Stimulated activated CD4-positive, alpha-beta T cell treated with anti-CD3 and anti-CD28 coated beads, Interleukin-12 subunit alpha, Interleukin-12 subunit beta, amount 100 ng/mL, for 48 hours (primary cell): ENCODE results near the gene CTNNBIP1.
"Not testable (repeated sequence)": the region's sequence is repeated elsewhere in the genome, so short reads cannot be mapped to it uniquely, and the experiment has no call there.

Experiments used
- DNase-seq, 3 donors: peaks; one replicate each; pipeline ENCODE4 v3.0.0-alpha.2; 2020; ENCODE audit warnings: low read depth in 2 of 3, low spot score in 1 of 3

Gene CTNNBIP1

GRCh38 chr1:9910076-9910422 lies at the start of gene CTNNBIP1:
TSS of gene CTNNBIP1 (minus strand) at chr1:9910269. CDS start at chr1:9872064, 38,205 bp downstream.
- no peak for DNase-seq

DNA sequence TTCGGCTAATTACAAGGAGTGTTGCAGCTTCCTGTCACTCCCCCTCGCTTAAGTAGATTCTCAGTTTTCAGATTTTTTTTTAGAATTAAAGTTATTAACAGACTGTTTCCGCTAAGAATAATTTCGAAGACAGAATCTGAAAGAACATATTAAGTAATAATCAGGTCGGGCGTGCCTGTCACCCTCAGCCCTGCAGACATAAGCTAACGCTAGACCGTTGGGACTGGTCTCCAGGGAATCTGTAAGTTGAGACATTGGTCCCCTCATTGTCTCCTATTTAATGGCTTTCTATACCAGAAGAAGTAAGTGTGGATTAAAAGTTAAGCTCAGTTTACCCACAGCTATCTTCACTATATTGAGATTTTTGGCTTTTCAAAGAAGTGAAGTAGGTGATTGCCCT lies 47.7 kb upstream of the CTNNBIP1 start:
- DNase-seq = no peak

- DNase-seq = no peak
Measured at GRCh38 chr1:9946315-9946714, 36.2 kb upstream of the CTNNBIP1 start.

- peak; percentile 86 to 92 (median 89) for DNase-seq
Measured at GRCh38 chr1:9942939-9943788, 33.1 kb upstream of the CTNNBIP1 start, which contains the start of the genes LZIC and NMNAT1. TSS of gene LZIC (minus strand) at chr1:9943391. CDS start at chr1:9936619, 6,772 bp downstream. TSS of gene NMNAT1 (plus strand) at chr1:9943475. CDS start at chr1:9972074, 28,599 bp downstream.

DNA sequence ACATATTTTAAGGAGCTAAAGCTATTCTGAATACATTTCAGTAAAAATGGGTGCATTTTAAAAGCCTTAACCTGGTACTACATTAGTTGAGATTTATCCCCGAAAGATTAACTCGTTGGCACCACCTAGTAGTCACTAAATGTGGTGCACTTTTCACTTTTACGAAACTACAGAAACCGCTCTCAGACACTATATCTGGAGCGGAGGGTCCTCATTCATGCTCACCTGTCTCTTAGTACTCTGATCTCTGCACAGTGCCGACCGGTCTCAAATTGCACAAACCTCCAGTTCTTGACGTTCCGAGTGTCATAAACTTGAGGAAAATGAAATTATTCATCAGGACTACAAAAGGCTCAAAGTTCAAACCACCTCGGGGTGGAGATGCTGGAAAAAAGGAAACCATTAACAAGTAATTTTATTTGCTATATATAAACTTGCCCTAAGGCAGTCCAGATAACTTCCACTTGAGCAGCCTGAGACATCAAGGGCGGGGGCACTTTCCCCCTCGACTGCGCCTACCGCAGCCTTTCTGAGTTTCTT lies 32.4 kb upstream of the CTNNBIP1 start:
- no peak for DNase-seq

- DNase-seq = no peak
Measured at GRCh38 chr1:9929431-9930385, 19.6 kb upstream of the CTNNBIP1 start.

DNA sequence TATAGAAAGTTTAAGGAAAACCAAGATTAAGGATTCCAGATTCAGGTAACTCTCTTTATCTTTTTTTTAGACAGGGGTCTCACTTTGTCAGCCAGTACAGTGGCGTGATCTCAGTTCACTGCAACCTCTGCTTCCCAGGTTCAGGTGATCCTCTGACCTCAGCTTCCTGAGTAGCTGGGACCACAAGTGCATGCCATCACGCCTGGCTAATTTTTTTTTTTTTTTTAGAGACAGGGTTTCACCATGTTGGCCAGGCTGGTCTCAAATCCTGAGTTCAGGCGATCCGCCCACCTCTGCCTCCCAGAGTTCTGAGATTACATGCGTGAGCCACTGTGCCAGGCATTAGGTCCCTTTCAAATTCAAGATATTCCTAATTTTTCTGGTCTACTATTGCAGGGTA lies 17.2 kb upstream of the CTNNBIP1 start:
- DNase-seq = no peak

DNA sequence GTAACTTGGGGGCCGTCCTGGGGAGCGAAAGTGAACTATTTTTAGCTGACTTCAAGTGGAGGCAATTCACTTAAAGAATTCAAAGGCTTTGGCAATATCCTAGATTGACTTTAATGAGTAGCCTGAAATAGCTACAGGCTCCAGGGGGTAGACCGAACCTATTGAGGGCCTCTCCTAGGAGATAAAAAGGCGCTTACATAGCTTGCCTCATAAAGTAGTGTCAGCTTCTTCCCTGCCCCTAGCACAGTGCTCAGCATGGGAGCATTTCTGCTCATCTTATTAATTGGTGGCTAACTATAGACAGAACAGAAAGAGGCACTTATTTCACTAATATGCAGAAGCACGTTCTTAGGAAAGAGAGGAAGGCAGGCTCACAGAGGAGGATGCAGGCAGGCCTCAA lies 12.3 kb upstream of the CTNNBIP1 start:
- no peak for DNase-seq

GRCh38 chr1:9920606-9921005 lies 10.5 kb upstream of the CTNNBIP1 start:
- no peak for DNase-seq

DNA sequence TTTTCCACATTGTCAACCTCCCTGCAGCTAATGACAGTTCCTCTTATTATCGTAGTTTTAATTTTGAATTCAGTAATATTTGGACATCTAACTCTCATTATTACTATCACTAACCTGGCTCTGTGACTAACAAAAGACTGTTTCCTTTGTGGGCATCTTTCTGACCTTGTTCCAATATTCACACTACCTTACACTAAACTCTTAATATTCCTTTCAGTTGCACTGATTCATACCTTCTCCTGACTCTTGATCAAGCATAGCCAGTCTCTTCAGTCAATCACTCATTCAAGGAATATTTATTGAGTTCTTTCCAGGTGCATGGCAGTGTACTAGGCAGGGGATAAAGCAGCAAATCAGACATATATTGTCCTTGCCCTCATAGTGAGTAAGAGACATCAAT lies 7.8 kb upstream of the CTNNBIP1 start:
- no peak for DNase-seq

- not testable (repeated sequence) for DNase-seq
Measured at GRCh38 chr1:9917495-9917894, 7.4 kb upstream of the CTNNBIP1 start.

- no peak for DNase-seq
Measured at GRCh38 chr1:9916452-9916851, 6.4 kb upstream of the CTNNBIP1 start.

DNA sequence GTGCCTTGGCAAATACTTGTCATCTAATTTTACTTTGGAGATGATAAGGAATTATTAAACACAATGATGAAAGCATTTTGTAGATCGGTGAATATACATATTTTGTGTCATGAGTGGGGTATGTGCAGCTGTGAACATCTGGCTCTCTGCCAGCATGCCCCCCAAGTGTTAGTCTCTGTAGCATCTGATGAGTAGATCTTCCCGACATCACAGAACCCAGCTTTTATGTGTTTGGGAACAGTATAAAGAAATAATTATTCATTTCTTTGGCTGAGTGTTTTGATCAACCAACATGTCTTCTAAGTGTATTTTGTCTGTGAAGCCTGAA lies 4.5 kb upstream of the CTNNBIP1 start:
- no peak for DNase-seq

- no peak for DNase-seq
Measured at GRCh38 chr1:9912264-9912936, 2.3 kb upstream of the CTNNBIP1 start.

DNA sequence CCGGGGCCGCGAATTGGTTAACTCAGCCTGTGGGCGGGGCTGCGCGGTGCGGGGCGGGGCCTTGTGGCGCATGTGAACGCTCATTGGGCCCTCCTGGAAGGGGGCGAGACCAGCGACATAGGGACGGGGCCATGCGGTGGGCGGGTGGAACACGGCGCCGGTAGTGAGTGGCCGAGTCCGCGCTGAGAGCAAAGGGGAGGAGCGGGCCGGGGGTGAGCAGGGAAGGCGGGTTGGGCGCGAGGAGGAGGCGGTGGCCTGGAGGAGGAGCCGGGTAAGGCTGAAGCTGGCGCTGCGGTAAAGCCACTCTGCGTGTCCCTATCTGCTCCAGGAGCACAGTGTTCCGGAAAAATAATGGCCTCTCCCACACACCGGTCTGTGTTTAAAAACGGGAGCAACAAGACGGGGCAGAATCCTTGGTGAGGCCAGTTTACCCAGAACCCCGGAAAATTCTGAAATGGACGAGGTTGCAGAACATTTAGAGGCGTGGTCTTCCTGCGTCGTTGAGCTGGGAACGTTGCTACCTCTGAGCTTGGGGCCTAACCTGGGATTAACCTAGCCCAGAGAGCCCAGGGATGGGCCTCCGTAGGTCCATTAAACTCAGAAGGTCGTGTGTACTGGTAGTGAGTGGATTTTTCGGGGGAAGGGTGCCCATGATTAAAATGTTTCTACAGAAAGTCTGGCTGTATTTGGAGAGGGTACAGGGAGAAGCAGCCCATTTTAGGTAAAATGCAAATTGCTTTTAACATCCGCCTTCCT lies 532 bp upstream of the CTNNBIP1 start:
- DNase-seq = peak; percentile 100

DNA sequence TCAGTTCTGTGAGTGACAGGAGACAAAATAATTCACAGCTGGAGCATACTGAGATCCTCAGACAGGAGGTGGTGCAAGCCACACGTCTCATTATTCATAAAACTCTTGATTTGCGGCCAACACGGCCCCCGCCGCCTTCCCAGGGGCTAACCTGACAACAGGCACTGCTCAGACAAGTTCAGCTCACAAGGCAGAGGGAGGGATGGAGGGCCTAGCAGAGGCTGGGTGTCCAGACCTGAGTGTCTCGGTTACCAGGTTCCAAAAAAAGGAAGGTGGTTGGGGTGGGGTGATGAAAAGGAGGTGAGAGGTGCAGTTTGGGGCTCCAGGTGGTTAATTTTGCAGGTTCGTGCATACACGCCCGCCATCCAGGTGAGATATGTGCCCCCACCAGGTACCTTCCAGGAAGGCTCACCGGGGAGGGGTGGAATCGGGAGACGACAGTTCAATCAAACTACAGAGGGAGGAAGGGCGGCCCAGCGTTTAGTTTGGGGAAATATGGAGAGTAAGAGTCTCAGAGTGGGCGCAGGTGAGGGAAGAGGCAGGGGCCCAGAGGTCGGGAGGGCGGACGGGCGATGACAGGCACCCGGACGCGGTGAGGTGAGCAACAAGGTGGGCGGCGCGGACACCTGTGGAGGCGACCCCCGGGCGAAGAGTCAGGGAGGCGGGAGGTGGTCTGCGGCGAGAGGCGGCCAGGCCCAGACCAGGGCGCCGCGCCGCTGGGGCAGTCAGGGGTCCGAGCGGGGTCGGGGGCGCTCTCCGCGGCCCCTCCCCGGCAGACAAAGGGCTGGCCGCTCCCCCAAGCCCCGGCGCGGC lies 629 bp downstream of the CTNNBIP1 start:
- DNase-seq = peak in 2 of 3 donors; percentile 33 to 34

GRCh38 chr1:9908871-9909233 lies 1.2 kb downstream of the CTNNBIP1 start:
- no peak for DNase-seq

DNA sequence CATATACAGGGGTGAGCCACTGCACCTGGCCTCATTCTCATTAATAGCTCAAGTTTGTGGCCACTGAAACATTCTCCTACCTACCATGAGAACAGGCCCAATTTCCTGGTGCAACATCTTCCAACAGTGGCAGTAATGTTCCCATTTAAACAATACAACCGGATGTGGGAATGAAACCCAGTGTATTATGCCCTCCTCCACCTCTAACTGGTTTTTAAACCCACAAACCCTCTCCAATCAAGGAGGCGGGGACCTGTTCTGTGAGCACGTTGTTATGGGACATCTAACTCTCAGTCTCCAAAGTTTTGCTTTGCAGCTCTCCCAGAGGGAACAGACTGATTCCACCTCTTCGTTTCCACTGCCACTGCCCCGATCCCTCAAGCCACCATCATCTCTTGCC lies 2.6 kb downstream of the CTNNBIP1 start:
- no peak for DNase-seq

GRCh38 chr1:9906466-9906865 lies 3.6 kb downstream of the CTNNBIP1 start:
- no peak for DNase-seq

GRCh38 chr1:9905010-9905409 lies 5.1 kb downstream of the CTNNBIP1 start:
- no peak for DNase-seq
